ENCODE measurements around the gene SETD7. TPM values are rescaled to one million over a fixed set of nuclear protein-coding genes. Genes with fewer than 3 reads are reported as not detected.
"Not testable (repeated sequence)": the region's sequence is repeated elsewhere in the genome, so short reads cannot be mapped to it uniquely, and the experiment has no call there.

The SETD7 gene
- total and polyA plus RNA-seq, 7 experiments from 2014 or later = 1.0 to 16.7 (median 7.9) TPM

DNA sequence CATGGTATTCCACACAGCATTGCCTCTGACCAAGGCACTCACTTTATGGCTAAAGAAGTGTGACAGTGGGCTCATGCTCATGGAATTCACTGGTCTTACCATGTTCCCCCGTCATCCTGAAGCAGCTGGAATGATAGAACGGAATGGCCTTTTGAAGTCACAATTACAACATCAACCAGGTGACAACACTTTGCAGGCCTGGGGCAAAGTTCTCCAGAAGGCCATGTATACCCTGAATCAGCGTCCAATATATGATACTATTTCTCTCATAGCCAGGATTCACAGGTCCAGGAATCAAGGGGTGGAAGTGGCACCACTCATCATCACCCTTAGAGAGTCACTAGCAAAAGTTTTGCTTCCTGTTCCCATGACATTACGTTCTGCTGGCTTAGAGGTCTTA lies 108.9 kb downstream of the SETD7 start:
- POLR2A ChIA-PET; H3K4me3 ChIP-seq (ENCODE audit: low read length); intact Hi-C loops (cut with micrococcal nuclease); H3K9me3 ChIP-seq (ENCODE audit: control insufficient read depth in 2 of 3, low read length in 3 of 3); H3K27me3 ChIP-seq (ENCODE audit: control insufficient read depth in 2 of 2, insufficient read depth in 2 of 2, low read length in 2 of 2); DNase-seq; H3K9me3 Mint-ChIP-seq; H3K27ac ChIP-seq (ENCODE audit: low read depth, low read length); ATAC-seq; H3K4me3 Mint-ChIP-seq; H3K36me3 ChIP-seq (ENCODE audit: control insufficient read depth in 2 of 3, insufficient read depth in 3 of 3, low read length in 3 of 3); H3K4me1 ChIP-seq (ENCODE audit: control insufficient read depth in 2 of 2, insufficient read depth in 2 of 2, low read length in 2 of 2); H3K27me3 Mint-ChIP-seq; H3K27ac Mint-ChIP-seq: not testable (repeated sequence)
- CTCF ChIA-PET = interaction anchor here (0.6 kb wide), 1 partner anchor 89 kb away, joined by 3 read pairs; no protein-coding TSS in a partner anchor
- H3K4me1 Mint-ChIP-seq = peaks cover under 1 to 22% (median 9%) of the 10 kb centered on the region in 7 donors
- peaks cover 0 to 20% (median 7%) of the 10 kb centered on the region in 5 donors for H3K36me3 Mint-ChIP-seq

Other genes with a start within 250 kb of the SETD7 start
- 10 to 100 TPM in 4 of 5 experiments, 1 to 10 TPM in 1; 5.7 to 18.1 (median 17.1) TPM for gene RAB33B, start 102.1 kb downstream of the SETD7 start, total RNA-seq
- 10 to 100 TPM in 1 of 2 donors, 1 to 10 TPM in 1; 5.8 to 12.0 TPM for gene RAB33B, start 102.1 kb downstream of the SETD7 start, polyA plus RNA-seq
- 10 to 100 TPM in 2 of 5 experiments, 1 to 10 TPM in 3; 1.4 to 37.3 (median 1.9) TPM for gene MGST2, start 109.6 kb upstream of the SETD7 start, total RNA-seq
- 1 to 10 TPM; 2.5 to 4.4 TPM for gene MGST2, start 109.6 kb upstream of the SETD7 start, polyA plus RNA-seq

Data from naive thymus-derived CD4-positive, alpha-beta T cell (primary cell).